ENCODE measurements around the gene UBE2J2. TPM values are rescaled to one million over a fixed set of nuclear protein-coding genes. Genes with fewer than 3 reads are reported as not detected.

UBE2J2 gene
- total and polyA plus RNA-seq, 2 of the 13 experiments (the other 11 are each of a cell fraction or from before 2014, with no cell fraction given) = 25.4 to 29.4 TPM

GRCh38 chr1:1286313-1287261 lies 12.9 kb upstream of the UBE2J2 start (continued):
- TF ChIP-seq THAP8 (CRISPR knock-in tag; IDR thresholded peaks at IDR 0.05; ENCODE audit: borderline replicate concordance) = no peak
- 0 out of 2 replicates have a peak, but pooled peaks have one; percentile 21 for TF ChIP-seq MYC (CRISPR knock-in tag; IDR thresholded peaks at IDR 0.05; ENCODE audit: borderline replicate concordance)
- peak; percentile 9; the same call in 1 of the 2 replicates for TF ChIP-seq PATZ1 (CRISPR knock-in tag; IDR thresholded peaks at IDR 0.05)
- TF ChIP-seq ZNF879 (CRISPR knock-in tag; IDR thresholded peaks at IDR 0.05) = no peak

- intact Hi-C loops (cut with micrococcal nuclease; ENCODE audit: unreplicated experiment) (no loop called here), in situ Hi-C loops (cut with HindIII; ENCODE audit: extremely low pct_ligation_motif_present, low pct_unique_long_range_greater_than_20kb) (no loop called here)
- Histone ChIP-seq H3K27ac (ENCODE audit: extremely low read length, insufficient read depth, low read length) (no peak overlapping the region), H4K20me1 (ENCODE audit: insufficient read depth, low read length) (no peaks in the 10 kb centered on the region), H3K36me3 (replicated peaks in 1 of 2; ENCODE audit: control insufficient read depth in 1 of 2, insufficient read depth in 2 of 2, low read length in 2 of 2) (no peaks in the 10 kb centered on the region), H3K4me3 (replicated peaks in 1 of 3; ENCODE audit: insufficient read depth in 1 of 3, low read depth in 2 of 3, low read length in 3 of 3) (peak overlapping the region in 1 of 3 experiments; percentile 54; a peak in 1 of 6 replicates), H3K9me3 (ENCODE audit: low read length) (no peaks in the 10 kb centered on the region), H3K4me1 (ENCODE audit: insufficient read depth, low read length) (peaks cover 52% of the 10 kb centered on the region), H3K9ac (ENCODE audit: insufficient read depth, low read depth, low read length) (no peak overlapping the region), H3K79me2 (ENCODE audit: insufficient read depth, low read length) (no peaks in the 10 kb centered on the region), H3K4me2 (ENCODE audit: low read depth, low read length) (peak overlapping the region; percentile 58), H2AFZ (ENCODE audit: low read length) (no peak overlapping the region), H3K27me3 (ENCODE audit: control insufficient read depth in 1 of 2, insufficient read depth in 2 of 2, low read length in 2 of 2) (peaks cover 0 to 2% of the 10 kb centered on the region in 2 experiments; a peak in 1 of 5 replicates)
- ATAC-seq = no peak
- 22% methylated on average over 9 of the region's 37 CpGs for WGBS (ENCODE audit: low lambda C conversion rate)
- BruUV-seq (replicated peaks) = no TSS peak
- ChIA-PET CTCF (ENCODE audit: low intra/inter-chr PET ratio, low total read pairs) (no interaction called here), POLR2A (no interaction called here)
- FAIRE-seq = no peak
- no peak for DNase-seq (ENCODE audit: low spot score)
- TF ChIP-seq PRDM10 (CRISPR knock-in tag; IDR thresholded peaks at IDR 0.05; ENCODE audit: low read depth) = no peak
- no peak for TF ChIP-seq XBP1 (CRISPR knock-in tag; IDR thresholded peaks at IDR 0.05)
- no peak for TF ChIP-seq ZFP91 (CRISPR knock-in tag; IDR thresholded peaks at IDR 0.05; ENCODE audit: borderline replicate concordance)
- peak; percentile 77; the same call in 1 of the 2 replicates for TF ChIP-seq ZBTB33 (CRISPR knock-in tag; IDR thresholded peaks at IDR 0.05)
Observed at GRCh38 chr1:1285611-1286311, 12.1 kb upstream of the UBE2J2 start.

Measured in HepG2 (cell line).